DND-41 (cell line): ENCODE measurements around the gene MYBPC1.

Experiments
- CTCF ChIP-seq: IDR thresholded peaks from 2 replicates; pipeline ENCODE4 v1.5.1; 2012; ENCODE audit warnings: borderline replicate concordance, low read length, moderate library complexity, mild to moderate bottlenecking; ENCODE audit not compliant: poor library complexity, severe bottlenecking; ENCODE audit errors: extremely low read depth
- EZH2 ChIP-seq: IDR thresholded peaks from 3 replicates; pipeline ENCODE4 v1.6.1; 2012; ENCODE audit warnings: borderline replicate concordance, low read depth, mild to moderate bottlenecking, moderate library complexity, low read length, inconsistent platforms; ENCODE audit not compliant: severe bottlenecking

- TF ChIP-seq CTCF: no peak
- no peak for TF ChIP-seq EZH2
Measured at GRCh38 chr12:101594700-101595099, at the start of gene MYBPC1.
